NT2/D1 (cell line): Measurements from ENCODE around the gene MAP1LC3B2.

ENCODE experiments used
- SUZ12 ChIP-seq: IDR thresholded peaks from 2 replicates; pipeline ENCODE4 v1.6.1; 2011; ENCODE audit not compliant: insufficient read length, insufficient read depth; ENCODE audit errors: extremely low read depth
- YY1 ChIP-seq: IDR thresholded peaks from 2 replicates; pipeline ENCODE4 v1.6.1; 2011; ENCODE audit not compliant: insufficient read length, insufficient read depth
- ZNF274 ChIP-seq: IDR thresholded peaks from 2 replicates; pipeline ENCODE4 v1.6.1; 2011; ENCODE audit warnings: mild to moderate bottlenecking, low read depth, low read length

- TF ChIP-seq SUZ12 (no peak), ZNF274 (no peak), YY1 (no peak)
These were observed 7.0 kb upstream of the MAP1LC3B2 start for GRCh38 chr12:116551952-116552772.
